ENCODE data around the gene RPL7A.
"Not testable (repeated sequence)": the region's sequence is repeated elsewhere in the genome, so short reads cannot be mapped to it uniquely, and the experiment has no call there.

The RPL7A gene

GRCh38 chr9:133392308-133392707 lies 44.3 kb downstream of the RPL7A start:
- H3K27ac ChIP-seq (ENCODE audit: low read depth, low read length); H3K4me1 ChIP-seq (ENCODE audit: control insufficient read depth, insufficient read depth, low read length); H3K27me3 ChIP-seq (ENCODE audit: control insufficient read depth, insufficient read depth, low read length); H3K9ac ChIP-seq (ENCODE audit: low read length); H3K36me3 ChIP-seq (ENCODE audit: control insufficient read depth, insufficient read depth, low read length); H3K4me3 ChIP-seq (ENCODE audit: low read length): not testable (repeated sequence)

GRCh38 chr9:133393399-133393798 lies 45.4 kb downstream of the RPL7A start:
- H3K27me3 ChIP-seq (ENCODE audit: control insufficient read depth, insufficient read depth, low read length), result peaks cover 2% of the 10 kb centered on the region
- H3K36me3 ChIP-seq (ENCODE audit: control insufficient read depth, insufficient read depth, low read length), result no peaks in the 10 kb centered on the region
- H3K4me1 ChIP-seq (ENCODE audit: control insufficient read depth, insufficient read depth, low read length), result no peaks in the 10 kb centered on the region
- no peak overlapping the region for H3K9ac ChIP-seq (ENCODE audit: low read length)
- no peak overlapping the region for H3K4me3 ChIP-seq (ENCODE audit: low read length)
- H3K27ac ChIP-seq (ENCODE audit: low read depth, low read length), result no peak overlapping the region

- Histone ChIP-seq H3K36me3 (ENCODE audit: control insufficient read depth, insufficient read depth, low read length) (no peaks in the 10 kb centered on the region), H3K4me1 (ENCODE audit: control insufficient read depth, insufficient read depth, low read length) (no peaks in the 10 kb centered on the region), H3K4me3 (ENCODE audit: low read length) (no peak overlapping the region), H3K27ac (ENCODE audit: low read depth, low read length) (no peak overlapping the region), H3K27me3 (ENCODE audit: control insufficient read depth, insufficient read depth, low read length) (peaks cover 2% of the 10 kb centered on the region), H3K9ac (ENCODE audit: low read length) (no peak overlapping the region)
These were observed 46.8 kb downstream of the RPL7A start for GRCh38 chr9:133394687-133395271.

- Histone ChIP-seq H3K4me3 (ENCODE audit: low read length) (no peak overlapping the region), H3K36me3 (ENCODE audit: control insufficient read depth, insufficient read depth, low read length) (no peaks in the 10 kb centered on the region), H3K27ac (ENCODE audit: low read depth, low read length) (no peak overlapping the region), H3K27me3 (ENCODE audit: control insufficient read depth, insufficient read depth, low read length) (peaks cover 2% of the 10 kb centered on the region), H3K4me1 (ENCODE audit: control insufficient read depth, insufficient read depth, low read length) (no peaks in the 10 kb centered on the region), H3K9ac (ENCODE audit: low read length) (no peak overlapping the region)
These were observed 48.9 kb downstream of the RPL7A start for GRCh38 chr9:133396952-133397351.

- Histone ChIP-seq H3K27me3 (ENCODE audit: control insufficient read depth, insufficient read depth, low read length) (peaks cover 2% of the 10 kb centered on the region), H3K9ac (ENCODE audit: low read length) (no peak overlapping the region), H3K27ac (ENCODE audit: low read depth, low read length) (no peak overlapping the region), H3K36me3 (ENCODE audit: control insufficient read depth, insufficient read depth, low read length) (no peaks in the 10 kb centered on the region), H3K4me1 (ENCODE audit: control insufficient read depth, insufficient read depth, low read length) (no peaks in the 10 kb centered on the region), H3K4me3 (ENCODE audit: low read length) (no peak overlapping the region)
These were observed 49.4 kb downstream of the RPL7A start for GRCh38 chr9:133397370-133397769.

- Histone ChIP-seq H3K27ac (ENCODE audit: low read depth, low read length) (no peak overlapping the region), H3K9ac (ENCODE audit: low read length) (no peak overlapping the region), H3K4me3 (ENCODE audit: low read length) (no peak overlapping the region), H3K27me3 (ENCODE audit: control insufficient read depth, insufficient read depth, low read length) (peaks cover 2% of the 10 kb centered on the region), H3K36me3 (ENCODE audit: control insufficient read depth, insufficient read depth, low read length) (no peaks in the 10 kb centered on the region), H3K4me1 (ENCODE audit: control insufficient read depth, insufficient read depth, low read length) (no peaks in the 10 kb centered on the region)
These were observed 49.9 kb downstream of the RPL7A start for GRCh38 chr9:133397895-133398294.

- H3K27ac ChIP-seq (ENCODE audit: low read depth, low read length), result no peak overlapping the region
- H3K9ac ChIP-seq (ENCODE audit: low read length), result no peak overlapping the region
These were observed 52.3 kb downstream of the RPL7A start for GRCh38 chr9:133400292-133400691.

More at GRCh38 chr9:133400292-133400691, 52.3 kb downstream of the RPL7A start:
- H3K27me3 ChIP-seq (ENCODE audit: control insufficient read depth, insufficient read depth, low read length), result peaks cover 1% of the 10 kb centered on the region
- H3K4me3 ChIP-seq (ENCODE audit: low read length), result no peak overlapping the region
- H3K4me1 ChIP-seq (ENCODE audit: control insufficient read depth, insufficient read depth, low read length), result no peaks in the 10 kb centered on the region
- no peaks in the 10 kb centered on the region for H3K36me3 ChIP-seq (ENCODE audit: control insufficient read depth, insufficient read depth, low read length)
